Measurements from ENCODE around the gene PCDHGA4.

DNA sequence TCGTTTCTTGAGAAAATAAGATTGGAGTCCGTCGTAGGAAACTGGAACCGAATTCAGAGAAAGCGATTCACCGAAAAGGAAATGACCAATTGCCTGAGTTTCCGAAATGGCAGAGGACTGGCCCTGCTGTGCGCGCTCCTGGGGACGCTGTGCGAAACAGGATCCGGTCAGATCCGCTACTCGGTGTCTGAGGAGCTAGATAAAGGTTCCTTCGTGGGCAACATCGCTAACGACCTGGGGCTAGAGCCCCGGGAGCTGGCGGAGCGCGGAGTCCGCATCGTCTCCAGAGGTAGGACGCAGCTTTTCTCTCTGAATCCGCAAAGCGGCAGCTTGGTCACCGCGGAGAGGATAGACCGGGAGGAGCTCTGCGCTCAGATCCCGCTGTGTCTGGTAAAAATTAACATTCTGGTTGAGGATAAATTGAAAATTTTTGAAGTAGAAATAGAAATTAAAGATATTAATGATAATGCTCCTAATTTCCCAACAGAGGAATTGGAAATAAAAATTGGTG, 10.8 kb upstream of the PCDHGA4 start:
- TF ChIP-seq, protein P1, sequence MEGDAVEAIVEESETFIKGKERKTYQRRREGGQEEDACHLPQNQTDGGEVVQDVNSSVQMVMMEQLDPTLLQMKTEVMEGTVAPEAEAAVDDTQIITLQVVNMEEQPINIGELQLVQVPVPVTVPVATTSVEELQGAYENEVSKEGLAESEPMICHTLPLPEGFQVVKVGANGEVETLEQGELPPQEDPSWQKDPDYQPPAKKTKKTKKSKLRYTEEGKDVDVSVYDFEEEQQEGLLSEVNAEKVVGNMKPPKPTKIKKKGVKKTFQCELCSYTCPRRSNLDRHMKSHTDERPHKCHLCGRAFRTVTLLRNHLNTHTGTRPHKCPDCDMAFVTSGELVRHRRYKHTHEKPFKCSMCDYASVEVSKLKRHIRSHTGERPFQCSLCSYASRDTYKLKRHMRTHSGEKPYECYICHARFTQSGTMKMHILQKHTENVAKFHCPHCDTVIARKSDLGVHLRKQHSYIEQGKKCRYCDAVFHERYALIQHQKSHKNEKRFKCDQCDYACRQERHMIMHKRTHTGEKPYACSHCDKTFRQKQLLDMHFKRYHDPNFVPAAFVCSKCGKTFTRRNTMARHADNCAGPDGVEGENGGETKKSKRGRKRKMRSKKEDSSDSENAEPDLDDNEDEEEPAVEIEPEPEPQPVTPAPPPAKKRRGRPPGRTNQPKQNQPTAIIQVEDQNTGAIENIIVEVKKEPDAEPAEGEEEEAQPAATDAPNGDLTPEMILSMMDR (IDR thresholded peaks at IDR 0.05; ENCODE audit: low read depth, low read length, missing input control), result no peak
- TF ChIP-seq RAD21 (IDR thresholded peaks at IDR 0.05), result no peak
- no peak for TF ChIP-seq FOXA1 (IDR thresholded peaks at IDR 0.05)

Data from liver (tissue), 3 donors.